GM08714 (cell line): ENCODE results near the gene PDE1C.

Experiments used
- H3K4me3 ChIP-seq: fragments of 200-500 bp; sonication (Bioruptor generic); 2 replicates; pipeline ENCODE4 v1.5.1; 2014; ENCODE audit warnings: mild to moderate bottlenecking, low read length, inconsistent platforms
- ZNF274 ChIP-seq: IDR thresholded peaks from 2 replicates; pipeline ENCODE4 v1.6.1; 2012; ENCODE audit warnings: mild to moderate bottlenecking, low read depth, low read length

The PDE1C gene

DNA sequence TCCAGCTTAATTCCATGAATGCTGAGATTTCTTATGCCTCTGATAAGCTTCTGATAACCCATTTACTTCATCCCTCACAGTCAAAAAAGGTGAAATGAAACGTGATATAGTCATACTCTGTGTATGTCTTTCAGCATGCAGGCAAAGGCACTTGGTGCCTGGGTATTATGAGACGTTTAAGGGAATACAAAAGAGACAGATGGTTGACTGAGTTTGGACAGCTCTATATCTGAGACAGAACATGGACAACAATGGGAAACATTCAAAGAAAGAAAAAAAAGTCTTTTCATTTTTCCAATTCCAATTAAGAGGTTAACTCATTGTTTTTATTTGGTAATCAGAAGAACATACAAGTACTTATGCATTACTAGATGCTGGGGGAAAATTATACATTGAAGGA is 287.0 kb downstream of the PDE1C start:
- no peak for TF ChIP-seq ZNF274
- no peak overlapping the region for H3K4me3 ChIP-seq

DNA sequence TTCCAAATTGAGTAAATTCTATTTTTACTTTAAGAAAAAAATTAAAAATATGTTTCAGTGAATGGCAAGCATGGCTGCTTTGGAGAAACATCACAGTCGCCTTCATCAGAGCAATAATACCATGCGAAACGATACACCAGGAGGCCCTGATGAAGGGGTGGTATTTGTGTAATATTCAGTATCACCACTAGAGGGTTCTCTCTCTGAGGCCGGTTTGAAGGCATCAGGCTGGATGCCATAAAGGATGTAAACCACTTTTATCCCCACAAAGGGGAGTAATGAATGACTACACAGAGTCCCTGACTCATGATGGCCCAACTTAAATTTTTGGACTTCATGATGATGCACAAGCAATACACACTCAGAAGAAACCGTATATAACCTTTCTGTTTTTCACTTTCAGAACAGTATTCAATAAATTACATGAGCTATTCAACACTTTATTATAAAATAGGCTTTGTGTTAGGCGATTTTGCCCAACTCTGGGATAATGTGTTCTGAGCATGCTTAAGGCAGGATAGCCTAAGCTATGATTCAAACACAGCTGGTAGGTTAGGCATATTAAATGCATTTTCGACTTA is 287.7 kb downstream of the PDE1C start:
- H3K4me3 ChIP-seq = no peak overlapping the region
- no peak for TF ChIP-seq ZNF274

- TF ChIP-seq ZNF274 = no peak
Observed at GRCh38 chr7:31778296-31778695, 291.9 kb downstream of the PDE1C start.

DNA sequence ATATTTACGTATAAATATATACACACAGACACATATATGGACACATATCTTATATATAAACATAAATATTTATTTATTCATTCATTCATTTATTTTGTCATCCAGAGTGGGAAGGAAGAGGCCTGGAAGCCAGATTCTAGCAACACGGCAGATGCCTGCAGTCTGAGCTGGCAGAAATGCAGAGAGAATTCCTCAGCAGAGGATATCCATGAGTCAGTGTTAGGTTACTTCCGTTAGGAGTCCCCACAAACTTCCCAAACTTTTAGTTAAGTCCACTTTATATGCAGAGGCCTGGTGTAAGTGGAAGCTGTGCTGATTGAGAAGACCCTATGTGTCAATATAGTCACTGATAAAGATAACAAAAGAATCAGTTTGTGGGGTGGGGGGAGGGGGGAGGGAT is 293.6 kb downstream of the PDE1C start:
- TF ChIP-seq ZNF274 = no peak
- no peak overlapping the region for H3K4me3 ChIP-seq

More at GRCh38 chr7:31778296-31778695, 291.9 kb downstream of the PDE1C start:
- H3K4me3 ChIP-seq = no peak overlapping the region

DNA sequence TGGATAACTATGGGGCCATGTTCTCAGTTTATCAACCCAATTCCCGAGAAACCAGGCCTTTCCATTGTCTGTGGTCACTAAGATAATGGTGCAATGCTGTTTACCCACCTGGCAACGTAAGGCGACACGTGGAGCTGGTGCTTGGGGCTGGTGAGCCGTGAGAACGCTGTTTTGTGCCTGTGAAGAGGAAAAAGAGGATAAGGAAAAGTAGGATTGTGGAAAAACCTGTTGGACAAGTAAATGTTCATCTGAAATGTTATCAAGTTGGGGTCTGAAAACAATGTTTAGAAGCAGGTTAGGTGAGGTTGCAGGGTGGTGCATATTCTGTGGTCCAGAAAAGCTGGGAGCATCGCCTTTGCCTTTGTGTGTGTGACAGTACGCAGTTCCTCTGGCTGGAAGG is 294.7 kb downstream of the PDE1C start:
- TF ChIP-seq ZNF274 = no peak

DNA sequence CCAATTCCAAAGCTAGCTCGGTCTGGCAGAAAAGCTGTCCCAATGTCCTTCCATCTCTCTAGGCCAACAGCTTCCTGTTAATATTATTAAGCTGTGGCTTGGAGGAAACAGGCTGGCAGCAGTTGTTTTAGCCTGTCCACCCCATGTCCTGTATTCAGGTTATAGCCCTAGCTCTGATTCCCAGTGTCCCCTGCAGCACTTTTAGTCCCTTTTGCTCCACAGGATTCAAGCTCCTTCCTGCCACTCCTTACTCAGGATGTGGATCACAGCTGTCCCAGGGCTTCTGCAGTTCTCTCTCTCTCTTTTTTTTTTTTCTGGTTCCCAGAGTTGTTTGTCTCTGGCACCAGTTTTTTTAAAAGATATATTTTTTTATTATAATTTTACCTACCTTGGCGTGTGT is 298.0 kb downstream of the PDE1C start:
- H3K4me3 ChIP-seq = no peak overlapping the region
- TF ChIP-seq ZNF274 = no peak

More for the DNA sequence above, 294.7 kb downstream of the PDE1C start:
- no peak overlapping the region for H3K4me3 ChIP-seq

- no peak overlapping the region for H3K4me3 ChIP-seq
Observed at GRCh38 chr7:31767686-31768358, 302.4 kb downstream of the PDE1C start.

GRCh38 chr7:31764462-31764861 is 305.7 kb downstream of the PDE1C start:
- TF ChIP-seq ZNF274 = no peak
- H3K4me3 ChIP-seq = no peak overlapping the region

More at GRCh38 chr7:31767686-31768358, 302.4 kb downstream of the PDE1C start:
- TF ChIP-seq ZNF274 = no peak

GRCh38 chr7:31763548-31763947 is 306.7 kb downstream of the PDE1C start:
- no peak overlapping the region for H3K4me3 ChIP-seq
- no peak for TF ChIP-seq ZNF274

DNA sequence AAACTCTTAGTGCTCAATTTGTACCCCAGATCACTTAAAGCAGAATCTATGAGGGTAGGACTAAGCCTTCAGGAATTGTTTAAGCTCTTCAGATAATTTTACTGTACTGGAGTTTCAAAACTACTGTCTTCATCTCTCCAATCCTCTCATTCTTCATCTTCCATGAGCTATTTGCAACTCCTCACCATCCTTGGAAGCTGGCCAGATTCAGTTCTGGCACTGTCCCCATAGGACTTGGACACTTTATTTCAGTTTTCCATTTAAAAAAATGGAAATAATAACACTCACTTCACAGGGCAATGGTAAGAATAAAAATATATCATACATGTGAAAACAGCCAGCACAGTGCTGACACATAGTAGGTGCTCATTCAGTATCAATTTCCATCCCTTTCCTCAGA is 308.6 kb downstream of the PDE1C start:
- TF ChIP-seq ZNF274 = no peak
- H3K4me3 ChIP-seq = no peak overlapping the region

GRCh38 chr7:31758755-31759154 is 311.5 kb downstream of the PDE1C start:
- no peak for TF ChIP-seq ZNF274
- H3K4me3 ChIP-seq = no peak overlapping the region

DNA sequence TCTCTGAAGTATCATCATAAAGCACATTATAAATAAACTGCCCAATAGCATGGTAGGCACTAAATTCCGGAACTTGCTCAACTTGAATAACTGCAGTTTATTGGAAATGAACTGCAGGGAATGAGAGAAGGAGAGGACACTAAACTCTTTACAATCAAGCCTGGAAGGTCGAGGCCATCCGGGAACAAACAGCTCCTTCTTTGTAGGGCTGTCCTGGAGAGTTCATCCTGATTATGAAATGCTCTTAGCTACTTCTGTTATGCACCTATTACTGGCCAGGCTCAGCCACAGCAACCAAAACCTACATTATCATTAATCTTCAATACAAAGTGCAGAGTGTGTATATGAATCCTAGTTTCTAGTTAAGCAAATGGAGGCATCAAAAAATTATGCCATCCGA is 318.5 kb downstream of the PDE1C start:
- no peak for TF ChIP-seq ZNF274
- no peak overlapping the region for H3K4me3 ChIP-seq

GRCh38 chr7:31748084-31748483 is 322.1 kb downstream of the PDE1C start:
- H3K4me3 ChIP-seq = no peak overlapping the region
- no peak for TF ChIP-seq ZNF274

- no peak for TF ChIP-seq ZNF274
- no peak overlapping the region for H3K4me3 ChIP-seq
Observed at GRCh38 chr7:31747553-31747952, 322.7 kb downstream of the PDE1C start.

DNA sequence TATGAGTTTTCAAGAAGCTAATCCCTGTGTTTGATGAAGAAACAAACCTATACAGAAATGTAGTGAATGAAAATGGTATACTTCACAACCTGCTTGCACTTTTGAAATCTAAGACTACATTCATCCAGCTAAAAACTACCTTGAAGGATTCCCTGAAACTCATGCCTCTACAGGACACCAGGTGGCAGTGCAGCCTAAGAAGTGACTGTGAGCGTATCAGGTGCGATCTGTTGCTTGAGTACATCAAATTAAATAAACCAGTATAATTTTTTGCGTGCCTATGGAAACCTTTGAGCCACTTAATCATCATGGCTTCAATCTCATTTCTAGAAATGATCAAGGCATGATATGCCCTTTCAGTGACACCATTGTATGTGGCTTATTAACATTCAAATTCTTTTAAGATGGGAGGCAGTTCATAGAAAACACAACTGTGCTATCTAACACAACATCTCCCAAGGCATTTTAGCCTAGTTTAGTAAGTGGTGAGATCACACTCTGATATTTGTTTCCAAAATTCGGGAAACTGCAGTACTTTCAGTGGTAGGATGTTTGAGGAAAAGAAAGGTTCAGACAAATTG is 325.8 kb downstream of the PDE1C start:
- TF ChIP-seq ZNF274 = no peak
- H3K4me3 ChIP-seq = no peak overlapping the region
